Measurements from ENCODE around the gene KCTD21. TPM values are rescaled to one million over a fixed set of nuclear protein-coding genes. Genes with fewer than 3 reads are reported as not detected.
A peak's percentile ranks its signal among the peaks of the same experiment; 100 is the strongest.

KCTD21 gene
- total and polyA plus RNA-seq, 2 experiments from 2014 or later = 5.7 to 13.1 TPM

- Histone ChIP-seq H4K20me1 (ENCODE audit: insufficient read depth) (no peaks in the 10 kb centered on the region), H3K9me2 (ENCODE audit: insufficient read depth) (no peaks in the 10 kb centered on the region), H3F3A (ENCODE audit: insufficient read depth) (no peaks in the 10 kb centered on the region), H2AFZ (peak overlapping the region; percentile 94), H3K4me3 (peak overlapping the region; percentile 92), H3K9ac (peak overlapping the region; percentile 94), H3K4me2 (ENCODE audit: unreplicated experiment) (peak overlapping the region; percentile 87), H3K79me2 (ENCODE audit: insufficient read depth) (peaks cover 70% of the 10 kb centered on the region), H3K36me3 (ENCODE audit: low read depth) (no peaks in the 10 kb centered on the region), H3K27me3 (replicated peaks; ENCODE audit: insufficient read depth) (no peaks in the 10 kb centered on the region), H3K4me1 (ENCODE audit: insufficient read depth) (peaks cover 11% of the 10 kb centered on the region), H3K27ac (peak overlapping the region; percentile 81), H3K9me3 (ENCODE audit: low read depth) (no peaks in the 10 kb centered on the region)
- 24 to 25% methylated on average over 12 of the region's 12 CpGs for WGBS, 2 experiments (ENCODE audit: low coverage in 1 of 2, low lambda C conversion rate in 2 of 2, missing lambda C conversion rate in 2 of 2)
- in situ Hi-C loops (cut with MboI) = loop anchor here (25.0 kb wide), 1 partner anchor 423 kb away; the partner anchor contains the start of gene NARS2
- TF ChIP-seq EZH2 (IDR thresholded peaks at IDR 0.05; ENCODE audit: insufficient read depth, poor library complexity, severe bottlenecking) = no peak
- no peak for TF ChIP-seq EZH2phosphoT487 (IDR thresholded peaks at IDR 0.05; ENCODE audit: insufficient read depth, low read depth)
- DNase-seq = peak; percentile 67
These were observed 49.6 kb downstream of the KCTD21 start for GRCh38 chr11:78138694-78139421.

GRCh38 chr11:78138291-78138690, 50.1 kb downstream of the KCTD21 start:
- WGBS, 2 experiments (ENCODE audit: low coverage in 1 of 2, low lambda C conversion rate in 2 of 2, missing lambda C conversion rate in 2 of 2) = 85 to 94% methylated on average over 4 of the region's 4 CpGs
- peak overlapping the region; percentile 92 for H3K4me3 ChIP-seq
- no peaks in the 10 kb centered on the region for H3K36me3 ChIP-seq (ENCODE audit: low read depth)
- H3K9ac ChIP-seq = no peak overlapping the region; the same call in 1 of the 2 replicates
- DNase-seq = peak; percentile 20
- no peak overlapping the region for H2AFZ ChIP-seq
- H3K79me2 ChIP-seq (ENCODE audit: insufficient read depth) = peaks cover 71% of the 10 kb centered on the region
- H3K27ac ChIP-seq = no peak overlapping the region
- H3K4me1 ChIP-seq (ENCODE audit: insufficient read depth) = peaks cover 11% of the 10 kb centered on the region
- peak overlapping the region; percentile 87 for H3K4me2 ChIP-seq (ENCODE audit: unreplicated experiment)
- no peaks in the 10 kb centered on the region for H3K9me2 ChIP-seq (ENCODE audit: insufficient read depth)
- H4K20me1 ChIP-seq (ENCODE audit: insufficient read depth) = no peaks in the 10 kb centered on the region
- TF ChIP-seq EZH2 (IDR thresholded peaks at IDR 0.05; ENCODE audit: insufficient read depth, poor library complexity, severe bottlenecking) (no peak), EZH2phosphoT487 (IDR thresholded peaks at IDR 0.05; ENCODE audit: insufficient read depth, low read depth) (no peak)
- no peaks in the 10 kb centered on the region for H3K9me3 ChIP-seq (ENCODE audit: low read depth)
- in situ Hi-C loops (cut with MboI) = loop anchor here (25.0 kb wide), 1 partner anchor 424 kb away; the partner anchor contains the start of gene NARS2
- H3K27me3 ChIP-seq (replicated peaks; ENCODE audit: insufficient read depth) = no peaks in the 10 kb centered on the region
- no peaks in the 10 kb centered on the region for H3F3A ChIP-seq (ENCODE audit: insufficient read depth)

DNA sequence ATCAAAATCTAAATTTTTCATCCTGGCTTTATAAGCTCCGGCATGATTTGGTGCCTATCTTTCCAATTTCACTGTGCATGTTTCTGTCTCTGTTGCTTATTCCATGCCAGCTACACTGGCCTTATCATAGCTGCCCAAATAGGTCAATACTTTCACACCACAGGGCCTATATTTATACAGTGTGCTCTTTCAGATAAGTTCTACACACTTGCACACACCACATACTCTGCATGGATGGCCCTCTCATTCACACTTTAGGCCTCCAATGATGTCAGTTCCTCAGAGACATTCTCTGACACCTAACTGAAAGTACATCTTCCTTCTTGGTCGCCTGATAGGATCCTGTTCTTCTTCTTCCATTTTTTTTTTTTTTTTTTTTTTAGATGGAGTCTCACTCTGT, 56.0 kb downstream of the KCTD21 start:
- no peaks in the 10 kb centered on the region for H3K9me3 ChIP-seq (ENCODE audit: low read depth)
- no peaks in the 10 kb centered on the region for H3K36me3 ChIP-seq (ENCODE audit: low read depth)
- peaks cover 80% of the 10 kb centered on the region for H3K79me2 ChIP-seq (ENCODE audit: insufficient read depth)
- no peaks in the 10 kb centered on the region for H3K27me3 ChIP-seq (replicated peaks; ENCODE audit: insufficient read depth)
- no peak overlapping the region for H3K27ac ChIP-seq
- no peaks in the 10 kb centered on the region for H3F3A ChIP-seq (ENCODE audit: insufficient read depth)
- no peak for DNase-seq
- no peaks in the 10 kb centered on the region for H3K4me1 ChIP-seq (ENCODE audit: insufficient read depth)
- no peak overlapping the region for H3K4me2 ChIP-seq (ENCODE audit: unreplicated experiment)
- H3K4me3 ChIP-seq = no peak overlapping the region
- H2AFZ ChIP-seq = no peak overlapping the region
- TF ChIP-seq EZH2phosphoT487 (IDR thresholded peaks at IDR 0.05; ENCODE audit: insufficient read depth, low read depth) (no peak), EZH2 (IDR thresholded peaks at IDR 0.05; ENCODE audit: insufficient read depth, poor library complexity, severe bottlenecking) (no peak)
- H3K9ac ChIP-seq = no peak overlapping the region
- H4K20me1 ChIP-seq (ENCODE audit: insufficient read depth) = no peaks in the 10 kb centered on the region
- in situ Hi-C loops (cut with MboI) = loop anchor here (25.0 kb wide), 1 partner anchor 430 kb away; the partner anchor contains the start of gene NARS2
- H3K9me2 ChIP-seq (ENCODE audit: insufficient read depth) = no peaks in the 10 kb centered on the region
- WGBS, 2 experiments (ENCODE audit: low coverage in 1 of 2, low lambda C conversion rate in 2 of 2, missing lambda C conversion rate in 2 of 2) = 93 to 95% methylated on average over 2 of the region's 2 CpGs

DNA sequence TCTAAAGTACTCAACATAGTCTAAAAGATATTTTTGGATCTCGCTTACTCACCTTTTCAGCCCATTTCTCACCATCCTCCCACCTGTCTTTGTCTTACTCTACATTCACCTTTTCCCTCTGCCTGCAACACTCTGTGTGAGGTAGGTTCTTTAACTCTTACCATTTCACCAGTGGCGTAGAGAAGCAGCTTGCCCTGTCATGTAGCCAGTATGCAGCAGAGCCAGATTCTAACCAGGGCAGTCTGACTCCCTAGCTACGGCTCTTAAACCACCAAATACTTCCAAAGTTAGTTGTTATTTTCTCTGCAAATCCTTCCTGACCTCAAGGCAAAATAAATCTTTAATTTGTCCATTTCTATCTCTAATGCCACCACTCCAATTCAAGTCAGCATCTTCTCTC, 56.5 kb downstream of the KCTD21 start:
- no peaks in the 10 kb centered on the region for H3K9me3 ChIP-seq (ENCODE audit: low read depth)
- DNase-seq = no peak
- H2AFZ ChIP-seq = no peak overlapping the region
- H3K4me2 ChIP-seq (ENCODE audit: unreplicated experiment) = no peak overlapping the region
- no peak overlapping the region for H3K9ac ChIP-seq
- peaks cover 75% of the 10 kb centered on the region for H3K79me2 ChIP-seq (ENCODE audit: insufficient read depth)
- no peak overlapping the region for H3K4me3 ChIP-seq
- H4K20me1 ChIP-seq (ENCODE audit: insufficient read depth) = no peaks in the 10 kb centered on the region
- in situ Hi-C loops (cut with MboI) = loop anchor here (25.0 kb wide), 1 partner anchor 430 kb away; the partner anchor contains the start of gene NARS2
- WGBS, 2 experiments (ENCODE audit: low coverage in 1 of 2, low lambda C conversion rate in 2 of 2, missing lambda C conversion rate in 2 of 2) = 95 to 97% methylated on average over 3 of the region's 3 CpGs
- H3K9me2 ChIP-seq (ENCODE audit: insufficient read depth) = no peaks in the 10 kb centered on the region
- H3F3A ChIP-seq (ENCODE audit: insufficient read depth) = no peaks in the 10 kb centered on the region
- H3K27ac ChIP-seq = no peak overlapping the region
- TF ChIP-seq EZH2phosphoT487 (IDR thresholded peaks at IDR 0.05; ENCODE audit: insufficient read depth, low read depth) (no peak), EZH2 (IDR thresholded peaks at IDR 0.05; ENCODE audit: insufficient read depth, poor library complexity, severe bottlenecking) (no peak)
- no peaks in the 10 kb centered on the region for H3K36me3 ChIP-seq (ENCODE audit: low read depth)
- H3K4me1 ChIP-seq (ENCODE audit: insufficient read depth) = no peaks in the 10 kb centered on the region
- no peaks in the 10 kb centered on the region for H3K27me3 ChIP-seq (replicated peaks; ENCODE audit: insufficient read depth)
